MM.1S (cell line): ENCODE measurements around the gene GPR155.
A peak's percentile ranks its signal among the peaks of the same experiment; 100 is the strongest.

Source experiments
- DNase-seq: peaks from one replicate; pipeline ENCODE4 v3.0.0-alpha.2; 2015
- H2AFZ ChIP-seq: fragments of 300-600 bp; sonication (generic); 2 replicates; pipeline ENCODE4 v1.6.0; 2016; ENCODE audit warnings: antibody characterized with exemption, low read length
- H3F3A ChIP-seq: fragments of 300-600 bp; sonication (generic); 2 replicates; pipeline ENCODE4 v1.6.1; 2016; ENCODE audit warnings: mild to moderate bottlenecking, antibody characterized with exemption, low read length, moderate library complexity, mixed read lengths; ENCODE audit not compliant: insufficient read depth
- H3K27ac ChIP-seq: fragments of 300-600 bp; sonication (generic); 2 replicates; pipeline ENCODE4 v1.5.1; 2016; ENCODE audit warnings: mild to moderate bottlenecking, low read length
- H3K27me3 ChIP-seq: fragments of 300-600 bp; sonication (generic); replicated peaks from 2 replicates; pipeline ENCODE4 v1.6.0; 2016; ENCODE audit warnings: low read length; ENCODE audit not compliant: insufficient read depth
- H3K36me3 ChIP-seq: fragments of 300-600 bp; sonication (generic); replicated peaks from 2 replicates; pipeline ENCODE4 v1.6.1; 2016; ENCODE audit warnings: mild to moderate bottlenecking, low read length, mixed read lengths; ENCODE audit not compliant: insufficient read depth
- H3K4me1 ChIP-seq: fragments of 300-600 bp; sonication (generic); 2 replicates; pipeline ENCODE4 v1.6.1; 2016; ENCODE audit warnings: low read length, mixed read lengths
- H3K4me2 ChIP-seq: fragments of 300-600 bp; sonication (generic); 2 replicates; pipeline ENCODE4 v1.6.0; 2016; ENCODE audit warnings: low read depth, low read length
- H3K4me3 ChIP-seq: fragments of 300-600 bp; sonication (generic); 2 replicates; pipeline ENCODE4 v1.5.1; 2016; ENCODE audit warnings: low read length, mixed read lengths
- H3K79me2 ChIP-seq: fragments of 300-600 bp; sonication (generic); 2 replicates; pipeline ENCODE4 v1.6.1; 2016; ENCODE audit warnings: mixed run types, low read length, mixed read lengths
- H3K9ac ChIP-seq: fragments of 300-600 bp; sonication (generic); 2 replicates; pipeline ENCODE4 v1.6.1; 2016; ENCODE audit warnings: low read length, mixed read lengths
- H3K9me2 ChIP-seq: fragments of 300-600 bp; sonication (generic); replicated peaks from 2 replicates; pipeline ENCODE4 v1.6.1; 2016; ENCODE audit warnings: mild to moderate bottlenecking, low read length, mixed read lengths; ENCODE audit not compliant: insufficient read depth
- H3K9me3 ChIP-seq: fragments of 300-600 bp; sonication (generic); replicated peaks from 2 replicates; pipeline ENCODE4 v1.6.1; 2016; ENCODE audit warnings: mild to moderate bottlenecking, low read length, mixed read lengths; ENCODE audit not compliant: insufficient read depth
- H4K20me1 ChIP-seq: fragments of 300-600 bp; sonication (generic); 2 replicates; pipeline ENCODE4 v1.6.1; 2016; ENCODE audit warnings: mild to moderate bottlenecking, low read length, moderate library complexity, mixed read lengths; ENCODE audit not compliant: insufficient read depth
- CTCF ChIP-seq: fragments of 300-600 bp; sonication (generic); IDR thresholded peaks from 2 replicates; pipeline ENCODE4 v1.5.1; 2016; ENCODE audit warnings: antibody characterized with exemption, low read length, mixed read lengths
- EZH2 ChIP-seq: fragments of 300-600 bp; sonication (generic); optimal IDR thresholded peaks from 2 replicates; pipeline ENCODE3; 2017; ENCODE audit warnings: low read depth, mild to moderate bottlenecking, antibody characterized with exemption, low read length, mixed read lengths
- EZH2phosphoT487 ChIP-seq: fragments of 300-600 bp; sonication (generic); IDR thresholded peaks from 2 replicates; pipeline ENCODE4 v1.6.1; 2018; ENCODE audit warnings: antibody characterized with exemption, low read length

GPR155 gene

GRCh38 chr2:174524527-174524926, 37.7 kb upstream of the GPR155 start:
- no peak for DNase-seq
- Histone ChIP-seq H4K20me1 (no peaks in the 10 kb centered on the region), H3K36me3 (no peaks in the 10 kb centered on the region), H3K27me3 (no peaks in the 10 kb centered on the region), H3F3A (no peaks in the 10 kb centered on the region), H2AFZ (no peak overlapping the region), H3K4me3 (no peak overlapping the region), H3K27ac (no peak overlapping the region), H3K9me3 (no peaks in the 10 kb centered on the region), H3K9ac (no peak overlapping the region), H3K4me2 (no peak overlapping the region), H3K9me2 (no peaks in the 10 kb centered on the region), H3K79me2 (no peaks in the 10 kb centered on the region), H3K4me1 (no peaks in the 10 kb centered on the region)
- TF ChIP-seq EZH2 (no peak), EZH2phosphoT487 (no peak), CTCF (no peak)

GRCh38 chr2:174522553-174522952, 35.7 kb upstream of the GPR155 start:
- H2AFZ ChIP-seq, result no peak overlapping the region
- no peak for DNase-seq

GRCh38 chr2:174518395-174518794, 31.6 kb upstream of the GPR155 start:
- no peak for DNase-seq
- Histone ChIP-seq H3K4me1 (0 out of 2 replicates have a peak, but pooled peaks cover 2% of the 10 kb centered on the region), H3K4me2 (no peak overlapping the region), H3K9me2 (no peaks in the 10 kb centered on the region), H3K4me3 (no peak overlapping the region), H2AFZ (no peak overlapping the region), H3K9me3 (no peaks in the 10 kb centered on the region), H4K20me1 (no peaks in the 10 kb centered on the region), H3K27ac (no peak overlapping the region), H3K27me3 (no peaks in the 10 kb centered on the region), H3F3A (no peaks in the 10 kb centered on the region), H3K9ac (no peak overlapping the region), H3K79me2 (no peaks in the 10 kb centered on the region), H3K36me3 (no peaks in the 10 kb centered on the region)
- no peak for TF ChIP-seq CTCF
- TF ChIP-seq EZH2phosphoT487, result no peak
- TF ChIP-seq EZH2, result no peak

More at GRCh38 chr2:174522553-174522952, 35.7 kb upstream of the GPR155 start:
- H3F3A ChIP-seq, result no peaks in the 10 kb centered on the region
- H3K27ac ChIP-seq, result no peak overlapping the region
- no peaks in the 10 kb centered on the region for H3K9me2 ChIP-seq
- no peak overlapping the region for H3K4me2 ChIP-seq
- H3K27me3 ChIP-seq, result no peaks in the 10 kb centered on the region
- no peaks in the 10 kb centered on the region for H3K79me2 ChIP-seq
- no peaks in the 10 kb centered on the region for H3K36me3 ChIP-seq
- no peaks in the 10 kb centered on the region for H3K4me1 ChIP-seq
- H3K4me3 ChIP-seq, result no peak overlapping the region
- H3K9ac ChIP-seq, result no peak overlapping the region
- H3K9me3 ChIP-seq, result no peaks in the 10 kb centered on the region
- no peaks in the 10 kb centered on the region for H4K20me1 ChIP-seq
- TF ChIP-seq CTCF (peak; percentile 25), EZH2phosphoT487 (no peak)
